ENCODE measurements around the gene CLEC1B.

Gene CLEC1B

DNA sequence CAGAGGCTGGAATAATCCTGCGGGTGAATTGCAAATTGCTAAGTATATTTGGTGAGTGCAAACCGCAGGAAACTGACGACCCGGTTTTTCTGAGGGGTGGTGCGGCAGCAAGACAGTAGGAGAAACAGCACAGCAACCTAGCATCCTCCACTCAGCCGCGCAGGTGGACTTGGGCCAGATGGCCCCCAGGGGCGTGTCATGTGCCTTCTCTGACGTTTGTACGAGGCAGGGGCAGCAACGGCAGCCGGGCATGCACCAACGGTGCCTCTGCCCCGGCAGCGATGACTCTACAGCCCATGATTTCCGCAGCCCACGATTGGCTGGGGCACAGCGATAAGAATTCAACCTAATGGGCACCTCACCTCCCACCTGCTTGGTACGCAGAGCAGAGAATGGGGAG, 55.7 kb downstream of the CLEC1B start:
- Histone ChIP-seq H4K20me1 (ENCODE audit: insufficient read depth, low read length, poor library complexity, severe bottlenecking) (peaks cover 22% of the 10 kb centered on the region), H3F3A (ENCODE audit: low read depth) (no peaks in the 10 kb centered on the region), H3K9me2 (replicated peaks; ENCODE audit: low read depth, low read length) (no peaks in the 10 kb centered on the region), H3K4me2 (ENCODE audit: low read depth, low read length, poor library complexity, severe bottlenecking) (peak overlapping the region; percentile 88), H3K4me3 (ENCODE audit: low read length, poor library complexity, severe bottlenecking) (peak overlapping the region; percentile 82), H3K36me3 (ENCODE audit: insufficient read depth, low read length) (0 out of 2 replicates have a peak, but pooled peaks cover 5% of the 10 kb centered on the region), H3K4me1 (ENCODE audit: insufficient read depth, low read length, poor library complexity, severe bottlenecking) (peaks cover 48% of the 10 kb centered on the region), H2AFZ (ENCODE audit: low read length) (peak overlapping the region; percentile 51), H3K9me3 (ENCODE audit: insufficient read depth, low read depth, low read length) (no peaks in the 10 kb centered on the region), H3K79me2 (ENCODE audit: insufficient read depth, low read length) (peaks cover 49% of the 10 kb centered on the region), H3K27me3 (ENCODE audit: insufficient read depth, low read length, poor library complexity, severe bottlenecking) (no peaks in the 10 kb centered on the region), H3K9ac (ENCODE audit: low read depth, low read length, poor library complexity, severe bottlenecking) (peak overlapping the region; percentile 95)
- TF ChIP-seq, protein P1, sequence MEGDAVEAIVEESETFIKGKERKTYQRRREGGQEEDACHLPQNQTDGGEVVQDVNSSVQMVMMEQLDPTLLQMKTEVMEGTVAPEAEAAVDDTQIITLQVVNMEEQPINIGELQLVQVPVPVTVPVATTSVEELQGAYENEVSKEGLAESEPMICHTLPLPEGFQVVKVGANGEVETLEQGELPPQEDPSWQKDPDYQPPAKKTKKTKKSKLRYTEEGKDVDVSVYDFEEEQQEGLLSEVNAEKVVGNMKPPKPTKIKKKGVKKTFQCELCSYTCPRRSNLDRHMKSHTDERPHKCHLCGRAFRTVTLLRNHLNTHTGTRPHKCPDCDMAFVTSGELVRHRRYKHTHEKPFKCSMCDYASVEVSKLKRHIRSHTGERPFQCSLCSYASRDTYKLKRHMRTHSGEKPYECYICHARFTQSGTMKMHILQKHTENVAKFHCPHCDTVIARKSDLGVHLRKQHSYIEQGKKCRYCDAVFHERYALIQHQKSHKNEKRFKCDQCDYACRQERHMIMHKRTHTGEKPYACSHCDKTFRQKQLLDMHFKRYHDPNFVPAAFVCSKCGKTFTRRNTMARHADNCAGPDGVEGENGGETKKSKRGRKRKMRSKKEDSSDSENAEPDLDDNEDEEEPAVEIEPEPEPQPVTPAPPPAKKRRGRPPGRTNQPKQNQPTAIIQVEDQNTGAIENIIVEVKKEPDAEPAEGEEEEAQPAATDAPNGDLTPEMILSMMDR (conservative IDR thresholded peaks at IDR 0.05; ENCODE audit: low read length): no peak
- TF ChIP-seq EZH2phosphoT487 (IDR thresholded peaks at IDR 0.05; ENCODE audit: borderline replicate concordance): no peak
